NCI-H146 treated with DMSO at 0.1 percent for 48 hours (cell line): ENCODE data around the gene MATR3.
"Not testable (repeated sequence)": the region's sequence is repeated elsewhere in the genome, so short reads cannot be mapped to it uniquely, and the experiment has no call there.

Source experiments
- DNase-seq: peaks from one replicate; lab custom pipeline; 2025; ENCODE audit not compliant: unreplicated experiment; lab: John Stamatoyannopoulos, UW

MATR3 gene

DNA sequence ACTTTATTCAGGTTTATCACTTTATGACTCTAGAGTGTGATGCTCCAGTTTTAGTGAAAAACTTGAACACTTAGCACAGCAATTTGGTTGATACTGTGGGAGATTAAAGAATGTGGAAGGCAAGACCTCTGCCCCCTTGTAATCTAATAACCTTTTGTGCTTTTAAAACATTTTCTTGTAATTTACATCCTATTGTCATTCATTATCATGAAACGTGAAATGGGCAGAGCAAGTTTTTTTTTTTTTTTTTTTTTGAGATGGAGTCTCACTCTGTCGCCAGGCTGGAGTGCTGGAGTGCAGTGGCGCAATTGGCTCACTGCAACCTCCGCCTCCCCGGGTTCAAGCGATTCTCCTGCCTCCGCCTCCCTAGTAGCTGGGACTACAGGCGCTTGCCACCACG lies 49.9 kb downstream of the MATR3 start:
- no peak for DNase-seq

GRCh38 chr5:139344177-139344576 lies 50.6 kb downstream of the MATR3 start:
- no peak for DNase-seq

DNA sequence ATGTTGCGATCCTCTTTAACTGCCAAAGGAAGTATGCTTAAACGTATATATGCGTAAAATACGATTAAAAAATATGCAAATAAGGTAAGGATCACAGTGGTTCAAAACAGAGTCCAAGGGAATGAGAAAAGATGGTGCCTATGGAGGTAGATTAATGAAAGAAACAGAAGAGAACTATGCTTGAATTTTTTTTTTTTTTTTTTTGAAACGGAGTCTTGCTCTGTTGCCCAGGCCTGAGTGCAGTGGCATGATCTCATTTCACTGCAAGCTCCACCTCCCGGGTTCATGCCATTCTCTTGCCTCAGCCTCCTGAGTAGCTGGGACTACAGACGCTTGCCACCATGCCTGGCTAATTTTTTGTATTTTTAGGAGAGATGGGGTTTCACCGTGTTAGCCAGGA lies 51.9 kb downstream of the MATR3 start:
- DNase-seq = not testable (repeated sequence)

- not testable (repeated sequence) for DNase-seq
Observed at GRCh38 chr5:139347863-139348262, 54.3 kb downstream of the MATR3 start.

DNA sequence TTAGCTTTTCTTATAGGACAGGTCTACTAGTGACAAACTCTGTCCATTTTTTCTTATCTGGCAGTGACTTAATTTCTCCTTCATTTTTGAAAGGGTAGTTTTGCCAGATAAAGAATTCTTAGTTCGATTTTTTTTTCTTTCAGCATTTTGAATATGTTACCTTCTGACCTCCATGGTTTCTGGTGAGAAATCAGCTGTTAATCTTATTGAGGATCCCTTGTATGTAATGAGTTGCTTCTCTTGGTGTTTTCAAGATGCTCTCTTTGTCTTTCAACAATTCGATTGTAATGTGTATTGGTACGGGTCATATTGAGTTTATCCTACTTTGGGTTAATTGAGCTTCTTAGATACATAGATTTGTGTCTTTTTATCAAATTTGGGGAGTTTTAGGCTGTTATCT lies 60.6 kb downstream of the MATR3 start:
- no peak for DNase-seq

- DNase-seq = not testable (repeated sequence)
Observed at GRCh38 chr5:139355900-139356299, 62.4 kb downstream of the MATR3 start.

- DNase-seq = no peak
Observed at GRCh38 chr5:139358064-139358463, 64.5 kb downstream of the MATR3 start.

DNA sequence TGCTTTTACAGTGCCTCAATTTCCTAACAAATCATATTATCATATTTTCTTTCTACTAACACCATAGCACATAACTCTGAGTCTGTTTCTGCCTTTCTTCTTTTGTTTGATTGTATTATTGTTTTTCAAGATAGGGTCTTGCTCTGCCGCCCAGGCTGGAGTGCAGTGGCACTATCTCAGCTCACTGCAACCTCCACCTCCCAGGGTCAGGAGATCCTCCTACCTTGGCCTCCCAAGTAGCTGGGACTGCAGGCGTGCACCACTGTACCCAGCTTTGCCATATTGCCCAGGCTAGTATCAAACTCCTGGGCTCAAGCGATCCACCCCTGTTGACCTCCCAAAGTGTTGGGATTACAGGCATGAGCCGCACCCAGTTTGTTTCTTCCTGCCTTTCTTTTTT lies 66.8 kb downstream of the MATR3 start:
- DNase-seq = no peak

DNA sequence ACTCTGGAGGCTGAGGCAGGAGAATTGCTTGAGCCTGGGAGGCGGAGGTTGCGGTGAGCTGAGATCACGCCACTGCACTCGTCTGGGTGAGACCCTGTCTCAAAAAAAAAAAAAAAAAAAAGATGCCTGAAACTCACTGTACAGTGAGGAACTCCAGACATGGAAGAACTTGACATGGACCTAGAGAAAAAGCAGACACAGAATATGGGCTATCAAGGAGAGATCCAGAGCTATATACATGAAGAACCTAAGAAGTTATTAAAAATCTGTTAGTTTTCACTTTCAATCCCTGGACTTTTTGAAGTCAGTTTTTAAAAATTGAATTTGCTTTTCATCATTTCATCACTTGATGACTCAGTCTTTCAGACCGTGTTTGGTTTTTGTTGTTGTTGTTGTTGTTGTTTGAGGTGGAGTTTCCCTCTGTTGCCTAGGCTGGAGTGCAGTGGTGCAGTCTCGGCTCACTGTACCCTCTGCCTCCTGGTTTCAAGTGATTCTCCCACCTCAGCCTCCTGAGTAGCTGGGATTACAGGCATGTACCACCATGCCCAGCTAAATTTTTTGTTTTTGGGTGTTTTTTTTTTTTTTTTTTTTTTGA lies 68.4 kb downstream of the MATR3 start:
- no peak for DNase-seq

GRCh38 chr5:139363937-139364336 lies 70.4 kb downstream of the MATR3 start:
- DNase-seq = no peak

DNA sequence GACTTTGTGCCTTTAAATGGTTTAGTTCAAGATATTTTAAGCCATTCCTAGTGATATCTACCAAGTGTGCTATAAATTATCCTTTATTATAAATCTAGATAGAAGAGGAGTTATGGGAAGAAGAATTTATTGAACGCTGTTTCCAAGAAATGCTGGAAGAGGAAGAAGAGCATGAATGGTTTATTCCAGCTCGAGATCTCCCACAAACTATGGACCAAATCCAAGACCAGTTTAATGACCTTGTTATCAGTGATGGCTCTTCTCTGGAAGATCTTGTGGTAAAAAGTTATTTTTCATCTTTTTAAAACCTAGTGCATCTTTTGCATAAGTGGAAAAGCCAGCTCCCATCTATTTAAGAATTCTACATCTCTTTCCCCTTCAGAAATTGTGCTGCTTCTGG lies 70.9 kb downstream of the MATR3 start:
- no peak for DNase-seq

DNA sequence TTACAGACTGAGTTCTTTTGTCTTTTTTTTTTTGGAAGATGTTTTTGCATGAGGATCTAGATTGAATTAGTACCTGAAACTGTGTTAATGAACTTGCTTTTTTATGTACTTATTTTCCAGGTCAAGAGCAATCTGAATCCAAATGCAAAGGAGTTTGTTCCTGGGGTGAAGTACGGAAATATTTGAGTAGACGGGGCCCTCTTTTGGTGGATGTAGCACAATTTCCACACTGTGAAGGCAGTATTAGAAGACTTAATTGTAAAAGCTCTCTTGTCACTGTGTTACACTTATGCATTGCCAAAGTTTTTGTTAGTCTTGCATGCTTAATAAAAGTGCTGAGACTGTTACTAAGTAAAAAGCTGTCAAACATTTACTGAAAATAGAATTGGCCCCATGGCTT lies 75.1 kb downstream of the MATR3 start:
- DNase-seq = no peak

DNA sequence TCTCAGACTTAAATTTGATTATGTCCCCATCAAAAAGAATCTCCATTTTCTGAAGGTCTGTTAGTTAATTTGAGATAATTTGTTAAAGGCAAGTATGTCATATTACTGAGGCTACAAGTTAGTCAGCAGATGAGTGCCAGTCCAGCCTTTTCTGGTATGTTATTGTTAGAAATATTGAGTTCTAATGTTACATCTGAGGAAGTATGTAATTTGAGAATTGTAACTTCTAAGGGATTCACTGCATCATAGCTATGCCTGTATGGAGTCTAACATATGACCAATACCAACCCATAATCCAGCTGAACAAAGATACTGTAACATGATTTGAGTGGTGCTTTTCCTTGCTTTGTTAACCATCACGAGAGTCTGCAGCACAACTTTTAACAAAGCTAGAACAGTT lies 75.6 kb downstream of the MATR3 start:
- no peak for DNase-seq

DNA sequence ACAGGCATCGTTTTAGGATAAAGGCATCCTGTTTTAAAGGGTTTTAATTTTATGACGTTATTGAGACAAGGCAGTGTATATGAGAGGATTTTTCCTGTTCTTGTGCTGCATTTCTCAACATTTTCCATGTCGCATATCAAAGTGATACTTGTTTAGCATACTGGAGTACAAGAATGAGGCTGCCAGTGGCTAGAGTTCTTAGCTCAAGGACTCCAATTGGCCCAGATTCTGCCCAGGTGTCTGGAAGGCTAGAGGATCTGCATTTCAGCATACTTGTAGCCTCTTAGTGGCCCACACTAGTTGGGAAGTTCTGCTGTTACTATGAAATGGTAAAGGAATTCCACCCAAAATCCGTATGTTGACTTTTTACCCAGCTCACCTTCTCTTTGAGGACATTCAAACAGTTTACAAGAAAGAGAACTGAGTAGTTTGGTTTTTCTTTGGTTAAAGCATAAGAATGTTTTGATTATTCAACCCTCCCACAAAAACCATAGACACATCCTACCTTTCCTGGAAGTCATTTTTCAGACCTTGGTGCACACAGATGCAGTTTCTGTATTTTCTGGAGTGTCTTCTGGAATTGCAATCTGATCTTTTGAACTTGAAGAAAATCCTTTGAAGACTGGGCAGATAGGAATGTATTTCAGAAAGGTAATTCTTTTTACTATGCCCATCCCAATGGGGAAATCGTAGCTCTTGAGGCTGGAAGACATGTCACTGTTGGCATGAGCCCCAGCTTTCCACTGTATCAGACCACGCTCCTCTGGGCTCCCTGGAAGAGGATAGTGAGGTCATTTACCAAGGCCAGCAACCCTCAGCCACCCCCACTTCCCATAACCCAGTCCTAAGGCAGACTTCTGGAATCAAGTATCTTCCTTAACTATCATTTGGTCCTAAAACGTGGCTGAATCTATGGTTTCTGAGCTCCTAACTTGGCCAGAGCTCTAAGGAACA lies 78.2 kb downstream of the MATR3 start:
- DNase-seq = no peak

DNA sequence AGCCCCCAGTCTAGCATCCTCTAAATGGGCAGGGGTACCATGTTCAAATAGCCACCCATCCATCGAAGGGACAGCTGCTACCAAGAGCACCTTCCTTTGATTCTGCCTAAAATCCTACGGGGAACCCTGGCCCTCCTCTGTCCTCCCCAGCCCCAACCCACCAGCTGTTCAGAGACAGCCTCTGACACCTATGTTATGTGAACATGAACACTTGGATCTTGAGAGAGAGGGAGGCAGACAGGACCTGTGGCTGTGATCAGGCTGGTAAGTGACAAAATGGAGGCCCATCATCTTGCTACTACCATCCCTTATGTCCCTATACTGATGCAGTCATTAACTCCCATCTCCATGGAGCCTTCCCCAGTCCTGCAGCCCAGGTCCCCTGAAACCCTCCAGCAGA lies 81.4 kb downstream of the MATR3 start:
- no peak for DNase-seq

DNA sequence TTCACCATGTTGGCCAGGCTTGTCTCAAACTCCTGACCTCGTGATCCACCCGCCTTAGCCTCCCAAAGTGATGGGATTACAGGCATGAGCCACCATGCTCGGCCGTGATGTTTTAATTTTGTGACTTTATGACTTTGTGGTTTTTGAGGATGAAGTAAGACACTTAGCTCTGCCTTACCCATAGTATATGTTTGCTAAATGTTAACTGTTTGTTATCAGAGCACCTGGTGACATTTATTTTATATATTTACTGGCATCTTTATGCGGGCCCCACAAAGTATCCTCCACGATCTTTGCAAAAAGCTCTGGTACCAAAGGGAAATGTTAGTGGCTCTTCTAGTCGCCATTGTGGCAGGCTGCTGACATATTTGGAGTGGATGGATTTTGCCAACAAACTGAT lies 82.8 kb downstream of the MATR3 start:
- DNase-seq = no peak

- no peak for DNase-seq
Observed at GRCh38 chr5:139377226-139377625, 83.7 kb downstream of the MATR3 start.

- no peak for DNase-seq
Observed at GRCh38 chr5:139378101-139378825, 84.7 kb downstream of the MATR3 start.

- DNase-seq = no peak
Observed at GRCh38 chr5:139378941-139379361, 85.4 kb downstream of the MATR3 start.

- DNase-seq = no peak
Observed at GRCh38 chr5:139379626-139380449, 86.3 kb downstream of the MATR3 start.
